Measurements from ENCODE around the gene ATRN. TPM values are rescaled to one million over a fixed set of nuclear protein-coding genes. Genes with fewer than 3 reads are reported as not detected.
"Not testable (repeated sequence)": the region's sequence is repeated elsewhere in the genome, so short reads cannot be mapped to it uniquely, and the experiment has no call there.

ATRN gene
- total and polyA plus RNA-seq, 7 donors, result 3.9 to 18.6 (median 14.7) TPM

- Histone ChIP-seq H3K27ac (no peak overlapping the region), H3K4me1 (no peaks in the 10 kb centered on the region), H3K9me3 (no peaks in the 10 kb centered on the region), H3K36me3 (ENCODE audit: insufficient read depth in 1 of 2, low read depth in 1 of 2) (peaks cover 0 to 7% of the 10 kb centered on the region in 2 donors), H3K4me3 (no peak overlapping the region), H3K27me3 (ENCODE audit: insufficient read depth in 3 of 3, low read length in 2 of 3) (no peaks in the 10 kb centered on the region)
- no peak for TF ChIP-seq CTCF (IDR thresholded peaks at IDR 0.05)
- WGBS, 3 donors, result 84 to 91% (median 85%) methylated on average over 10 of the region's 10 CpGs
- DNase-seq (no peak), ATAC-seq (no peak)
- intact Hi-C loops (cut with DNase I), result no loop called here
Measured at GRCh38 chr20:3612795-3613572, 142.2 kb downstream of the ATRN start.

DNA sequence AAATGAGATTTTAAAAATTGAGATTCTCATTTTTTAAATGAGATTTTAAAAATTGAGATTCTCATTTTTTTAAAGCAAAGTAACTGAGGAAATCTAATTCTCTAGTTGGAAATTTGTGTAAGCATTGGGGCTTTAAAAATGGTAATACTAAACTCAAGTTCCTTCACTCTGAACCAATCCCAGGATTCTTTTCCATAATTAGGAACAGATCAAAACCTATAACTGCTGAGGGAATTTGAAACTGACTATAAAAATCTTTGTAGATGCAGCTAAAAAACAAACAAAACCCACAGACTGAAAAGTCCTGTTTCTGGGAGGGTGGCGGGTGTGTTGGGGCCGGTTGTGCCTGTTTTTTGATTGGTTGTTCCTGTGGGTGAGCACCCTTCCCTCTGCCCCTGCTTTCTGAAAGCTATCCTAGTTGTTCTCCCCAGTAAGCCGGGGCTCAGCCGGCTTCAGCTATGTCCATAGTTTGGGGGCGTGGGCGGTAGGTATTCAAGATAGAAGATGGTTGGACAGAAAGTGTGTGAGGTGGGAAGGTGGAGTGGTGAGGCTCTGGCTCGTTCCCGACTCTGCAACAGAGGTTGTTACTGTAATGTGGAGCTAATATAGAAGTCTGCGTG lies 143.1 kb downstream of the ATRN start:
- no peaks in the 10 kb centered on the region for H3K4me1 ChIP-seq
- H3K4me3 ChIP-seq, result no peak overlapping the region
- WGBS, 3 donors, result 80 to 85% (median 81%) methylated on average over 9 of the region's 9 CpGs
- H3K36me3 ChIP-seq (ENCODE audit: insufficient read depth in 1 of 2, low read depth in 1 of 2), result peaks cover 1 to 7% of the 10 kb centered on the region in 2 donors
- H3K27ac ChIP-seq, result no peak overlapping the region
- TF ChIP-seq CTCF (IDR thresholded peaks at IDR 0.05), result no peak
- ATAC-seq, result no peak
- no peaks in the 10 kb centered on the region for H3K27me3 ChIP-seq (ENCODE audit: insufficient read depth in 3 of 3, low read length in 2 of 3)
- intact Hi-C loops (cut with DNase I), result no loop called here
- no peaks in the 10 kb centered on the region for H3K9me3 ChIP-seq
- DNase-seq, result no peak

DNA sequence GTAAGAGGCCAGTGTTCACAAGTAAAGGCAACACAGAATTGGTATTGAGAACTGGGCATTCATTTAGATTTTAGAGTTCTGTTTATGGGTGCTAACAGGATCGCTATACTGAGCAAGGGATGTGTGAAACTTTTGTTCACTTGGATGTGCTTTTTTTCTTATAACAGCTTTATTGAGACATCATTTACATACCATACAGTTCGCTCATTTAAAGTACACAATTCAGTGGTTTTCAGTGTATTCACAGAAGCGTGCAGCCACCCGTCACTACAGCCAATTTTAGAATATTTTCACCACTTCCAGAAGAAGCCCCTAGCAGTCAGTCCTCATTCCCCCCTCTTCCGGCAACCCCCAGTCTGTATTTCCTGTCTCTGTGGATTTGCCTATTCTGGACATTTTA lies 143.6 kb downstream of the ATRN start:
- intact Hi-C loops (cut with DNase I), result no loop called here
- DNase-seq (no peak), ATAC-seq (no peak)
- no peak overlapping the region for H3K27ac ChIP-seq
- no peaks in the 10 kb centered on the region for H3K9me3 ChIP-seq
- H3K4me1 ChIP-seq, result no peaks in the 10 kb centered on the region
- no peak overlapping the region for H3K4me3 ChIP-seq
- WGBS, 3 donors, result 93 to 96% (median 94%) methylated on average over 5 of the region's 5 CpGs
- no peak for TF ChIP-seq CTCF (IDR thresholded peaks at IDR 0.05)
- peaks cover 3 to 7% of the 10 kb centered on the region in 2 donors for H3K36me3 ChIP-seq (ENCODE audit: insufficient read depth in 1 of 2, low read depth in 1 of 2)
- H3K27me3 ChIP-seq (ENCODE audit: insufficient read depth in 3 of 3, low read length in 2 of 3), result no peaks in the 10 kb centered on the region

GRCh38 chr20:3615171-3615840 lies 144.5 kb downstream of the ATRN start:
- H3K27ac ChIP-seq; ATAC-seq; H3K36me3 ChIP-seq (ENCODE audit: insufficient read depth in 1 of 2, low read depth in 1 of 2); H3K4me1 ChIP-seq; H3K9me3 ChIP-seq; H3K27me3 ChIP-seq (ENCODE audit: insufficient read depth in 3 of 3, low read length in 2 of 3); H3K4me3 ChIP-seq; DNase-seq; intact Hi-C loops (cut with DNase I): not testable (repeated sequence)
- 94 to 97% (median 96%) methylated on average over 13 of the region's 13 CpGs for WGBS, 3 donors

DNA sequence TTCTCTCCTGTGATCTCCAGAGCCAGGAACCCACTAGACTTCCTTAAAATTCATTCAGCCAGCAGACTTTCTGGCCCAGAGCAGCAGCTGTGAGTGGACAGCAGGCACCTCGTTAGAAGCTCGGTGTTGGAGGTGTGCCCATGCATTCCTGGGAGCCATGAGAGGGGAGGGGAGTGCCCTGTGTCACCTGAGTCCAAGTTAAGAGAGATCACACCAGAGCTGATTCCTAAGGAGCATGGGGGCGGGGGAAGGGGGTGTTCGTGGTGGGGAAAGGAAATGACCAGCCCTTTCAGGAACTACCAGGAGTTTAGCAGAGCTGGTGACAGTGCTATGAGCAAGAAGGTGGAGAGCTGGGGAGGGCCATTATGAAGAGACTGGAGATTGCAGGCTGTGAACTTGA lies 145.4 kb downstream of the ATRN start:
- Histone ChIP-seq H3K27me3 (ENCODE audit: insufficient read depth in 3 of 3, low read length in 2 of 3) (no peaks in the 10 kb centered on the region), H3K27ac (no peak overlapping the region), H3K4me3 (no peak overlapping the region), H3K4me1 (no peaks in the 10 kb centered on the region), H3K36me3 (ENCODE audit: insufficient read depth in 1 of 2, low read depth in 1 of 2) (peaks cover 3 to 10% of the 10 kb centered on the region in 2 donors), H3K9me3 (no peaks in the 10 kb centered on the region)
- ATAC-seq, result peak in 2 of 4 donors; percentile 25 to 37
- intact Hi-C loops (cut with DNase I), result no loop called here
- no peak for DNase-seq
- WGBS, 3 donors, result 44 to 51% (median 45%) methylated on average over 4 of the region's 4 CpGs
- no peak for TF ChIP-seq CTCF (IDR thresholded peaks at IDR 0.05)

Data from psoas muscle (tissue), 8 donors.